ENCODE results near the gene ZSCAN16. TPM values are rescaled to one million over a fixed set of nuclear protein-coding genes. Genes with fewer than 3 reads are reported as not detected.
A peak's percentile ranks its signal among the peaks of the same experiment; 100 is the strongest.

Gene ZSCAN16
- total and polyA plus RNA-seq, 2 of the 13 experiments (the other 11 are each of a cell fraction or from before 2014, with no cell fraction given), result 5.7 to 12.7 TPM

DNA sequence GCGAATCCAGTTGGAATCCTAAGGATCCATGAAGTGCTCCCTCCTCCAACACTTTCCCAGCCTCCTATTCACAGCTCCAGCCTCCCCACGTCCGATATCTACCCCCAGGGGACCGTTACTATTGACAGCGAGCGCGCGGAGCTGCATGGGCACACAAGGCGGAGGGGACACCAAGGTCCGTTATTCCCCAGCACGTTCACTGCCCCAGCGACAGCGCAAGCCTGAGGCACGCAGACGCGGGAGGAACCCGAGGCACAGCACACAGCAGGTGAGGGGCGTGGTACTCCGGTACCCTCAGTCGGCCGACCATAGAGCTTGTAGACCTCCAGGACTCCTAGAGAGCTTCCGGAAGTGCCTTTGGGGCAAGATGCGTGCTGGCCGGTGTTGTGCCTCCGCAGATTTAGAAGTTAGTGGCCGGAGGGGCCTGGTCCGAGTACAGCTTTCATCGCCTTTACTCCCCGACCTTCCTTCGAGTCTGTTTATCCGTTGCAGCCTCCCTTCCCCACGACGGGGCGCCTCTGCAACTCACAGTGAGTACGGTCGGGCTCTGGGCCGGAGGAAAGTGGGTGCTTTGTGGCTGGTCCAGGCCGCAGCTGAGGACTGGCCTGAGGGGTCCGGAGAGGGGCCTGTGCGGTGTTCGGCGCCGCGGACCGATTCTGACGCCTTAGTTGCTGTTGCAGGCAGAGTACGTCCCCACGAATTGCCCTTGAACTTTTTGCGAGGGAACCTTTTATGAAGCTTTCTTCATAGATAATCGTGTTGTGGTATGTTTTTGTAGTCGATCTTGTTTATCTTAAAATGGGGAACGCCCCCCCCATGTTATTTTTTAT, 17.3 kb downstream of the ZSCAN16 start, which contains the start of gene ZKSCAN8 (continued):
- TF ChIP-seq, protein P1, sequence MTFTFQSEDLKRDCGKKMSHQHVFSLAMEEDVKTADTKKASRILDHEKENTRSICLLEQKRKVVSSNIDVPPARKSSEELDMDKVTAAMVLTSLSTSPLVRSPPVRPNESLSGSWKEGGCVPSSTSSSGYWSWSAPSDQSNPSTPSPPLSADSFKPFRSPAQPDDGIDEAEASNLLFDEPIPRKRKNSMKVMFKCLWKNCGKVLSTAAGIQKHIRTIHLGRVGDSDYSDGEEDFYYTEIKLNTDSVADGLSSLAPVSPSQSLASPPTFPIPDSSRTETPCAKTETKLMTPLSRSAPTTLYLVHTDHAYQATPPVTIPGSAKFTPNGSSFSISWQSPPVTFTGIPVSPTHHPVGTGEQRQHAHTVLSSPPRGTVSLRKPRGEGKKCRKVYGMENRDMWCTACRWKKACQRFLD (CRISPR knock-in tag; IDR thresholded peaks at IDR 0.05; ENCODE audit: borderline replicate concordance), result peak; percentile 95; the same call in 1 of the 2 replicates
- 0 out of 2 replicates have a peak, but pooled peaks have one; percentile 70 for TF ChIP-seq ZNF792 (CRISPR knock-in tag; IDR thresholded peaks at IDR 0.05)
- TF ChIP-seq IKZF1 (IDR thresholded peaks at IDR 0.05), result no peak
- peak; percentile 90; the same call in 1 of the 2 replicates for TF ChIP-seq ZNF556 (CRISPR knock-in tag; IDR thresholded peaks at IDR 0.05; ENCODE audit: borderline replicate concordance)
- TF ChIP-seq, protein P2, sequence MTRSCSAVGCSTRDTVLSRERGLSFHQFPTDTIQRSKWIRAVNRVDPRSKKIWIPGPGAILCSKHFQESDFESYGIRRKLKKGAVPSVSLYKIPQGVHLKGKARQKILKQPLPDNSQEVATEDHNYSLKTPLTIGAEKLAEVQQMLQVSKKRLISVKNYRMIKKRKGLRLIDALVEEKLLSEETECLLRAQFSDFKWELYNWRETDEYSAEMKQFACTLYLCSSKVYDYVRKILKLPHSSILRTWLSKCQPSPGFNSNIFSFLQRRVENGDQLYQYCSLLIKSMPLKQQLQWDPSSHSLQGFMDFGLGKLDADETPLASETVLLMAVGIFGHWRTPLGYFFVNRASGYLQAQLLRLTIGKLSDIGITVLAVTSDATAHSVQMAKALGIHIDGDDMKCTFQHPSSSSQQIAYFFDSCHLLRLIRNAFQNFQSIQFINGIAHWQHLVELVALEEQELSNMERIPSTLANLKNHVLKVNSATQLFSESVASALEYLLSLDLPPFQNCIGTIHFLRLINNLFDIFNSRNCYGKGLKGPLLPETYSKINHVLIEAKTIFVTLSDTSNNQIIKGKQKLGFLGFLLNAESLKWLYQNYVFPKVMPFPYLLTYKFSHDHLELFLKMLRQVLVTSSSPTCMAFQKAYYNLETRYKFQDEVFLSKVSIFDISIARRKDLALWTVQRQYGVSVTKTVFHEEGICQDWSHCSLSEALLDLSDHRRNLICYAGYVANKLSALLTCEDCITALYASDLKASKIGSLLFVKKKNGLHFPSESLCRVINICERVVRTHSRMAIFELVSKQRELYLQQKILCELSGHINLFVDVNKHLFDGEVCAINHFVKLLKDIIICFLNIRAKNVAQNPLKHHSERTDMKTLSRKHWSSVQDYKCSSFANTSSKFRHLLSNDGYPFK (CRISPR knock-in tag; IDR thresholded peaks at IDR 0.05; ENCODE audit: borderline replicate concordance), result peak; percentile 98
- TF ChIP-seq, protein P3, sequence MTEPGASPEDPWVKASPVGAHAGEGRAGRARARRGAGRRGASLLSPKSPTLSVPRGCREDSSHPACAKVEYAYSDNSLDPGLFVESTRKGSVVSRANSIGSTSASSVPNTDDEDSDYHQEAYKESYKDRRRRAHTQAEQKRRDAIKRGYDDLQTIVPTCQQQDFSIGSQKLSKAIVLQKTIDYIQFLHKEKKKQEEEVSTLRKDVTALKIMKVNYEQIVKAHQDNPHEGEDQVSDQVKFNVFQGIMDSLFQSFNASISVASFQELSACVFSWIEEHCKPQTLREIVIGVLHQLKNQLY (CRISPR knock-in tag; IDR thresholded peaks at IDR 0.05), result peak; percentile 25; the same call in 1 of the 2 replicates
- no peak for TF ChIP-seq CHCHD3 (CRISPR knock-in tag; IDR thresholded peaks at IDR 0.05)
- TF ChIP-seq, protein P4, sequence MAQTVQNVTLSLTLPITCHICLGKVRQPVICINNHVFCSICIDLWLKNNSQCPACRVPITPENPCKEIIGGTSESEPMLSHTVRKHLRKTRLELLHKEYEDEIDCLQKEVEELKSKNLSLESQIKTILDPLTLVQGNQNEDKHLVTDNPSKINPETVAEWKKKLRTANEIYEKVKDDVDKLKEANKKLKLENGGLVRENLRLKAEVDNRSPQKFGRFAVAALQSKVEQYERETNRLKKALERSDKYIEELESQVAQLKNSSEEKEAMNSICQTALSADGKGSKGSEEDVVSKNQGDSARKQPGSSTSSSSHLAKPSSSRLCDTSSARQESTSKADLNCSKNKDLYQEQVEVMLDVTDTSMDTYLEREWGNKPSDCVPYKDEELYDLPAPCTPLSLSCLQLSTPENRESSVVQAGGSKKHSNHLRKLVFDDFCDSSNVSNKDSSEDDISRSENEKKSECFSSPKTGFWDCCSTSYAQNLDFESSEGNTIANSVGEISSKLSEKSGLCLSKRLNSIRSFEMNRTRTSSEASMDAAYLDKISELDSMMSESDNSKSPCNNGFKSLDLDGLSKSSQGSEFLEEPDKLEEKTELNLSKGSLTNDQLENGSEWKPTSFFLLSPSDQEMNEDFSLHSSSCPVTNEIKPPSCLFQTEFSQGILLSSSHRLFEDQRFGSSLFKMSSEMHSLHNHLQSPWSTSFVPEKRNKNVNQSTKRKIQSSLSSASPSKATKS (CRISPR knock-in tag; IDR thresholded peaks at IDR 0.05), result peak; percentile 92; the same call in 1 of the 2 replicates
- TF ChIP-seq, protein P5, sequence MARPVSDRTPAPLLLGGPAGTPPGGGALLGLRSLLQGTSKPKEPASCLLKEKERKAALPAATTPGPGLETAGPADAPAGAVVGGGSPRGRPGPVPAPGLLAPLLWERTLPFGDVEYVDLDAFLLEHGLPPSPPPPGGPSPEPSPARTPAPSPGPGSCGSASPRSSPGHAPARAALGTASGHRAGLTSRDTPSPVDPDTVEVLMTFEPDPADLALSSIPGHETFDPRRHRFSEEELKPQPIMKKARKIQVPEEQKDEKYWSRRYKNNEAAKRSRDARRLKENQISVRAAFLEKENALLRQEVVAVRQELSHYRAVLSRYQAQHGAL (CRISPR knock-in tag; IDR thresholded peaks at IDR 0.05; ENCODE audit: not compliant biosample characterization), result peak; percentile 87
- TF ChIP-seq ZNF101 (CRISPR knock-in tag; IDR thresholded peaks at IDR 0.05; ENCODE audit: borderline replicate concordance, low read depth), result peak; percentile 95; the same call in 1 of the 2 replicates
- TF ChIP-seq SMAD1 (CRISPR knock-in tag; IDR thresholded peaks at IDR 0.05; ENCODE audit: borderline replicate concordance, low read depth), result peak; percentile 98
- TF ChIP-seq ZNF546 (CRISPR knock-in tag; conservative IDR thresholded peaks at IDR 0.05), result peak; percentile 75; the same call in 1 of the 2 replicates
- peak; percentile 100 for TF ChIP-seq KAT7 (CRISPR knock-in tag; IDR thresholded peaks at IDR 0.05; ENCODE audit: borderline replicate concordance)
- TF ChIP-seq ZNF264 (CRISPR knock-in tag; IDR thresholded peaks at IDR 0.05), result peak; percentile 97
- TF ChIP-seq CBX1 (IDR thresholded peaks at IDR 0.05; ENCODE audit: low read depth), result peak; percentile 94
- no peak for TF ChIP-seq PAF1 (CRISPR knock-in tag; IDR thresholded peaks at IDR 0.05)
- TF ChIP-seq ERF (CRISPR knock-in tag; IDR thresholded peaks at IDR 0.05), result peak; percentile 90
- TF ChIP-seq KAT8 (CRISPR knock-in tag; IDR thresholded peaks at IDR 0.05), result peak; percentile 99
- peak; percentile 67 for TF ChIP-seq HCFC1 (IDR thresholded peaks at IDR 0.05; ENCODE audit: low read depth, low read length)
- TF ChIP-seq SP140L (CRISPR knock-in tag; IDR thresholded peaks at IDR 0.05; ENCODE audit: borderline replicate concordance), result 0 out of 2 replicates have a peak, but pooled peaks have one; percentile 27
- TF ChIP-seq JDP2 (CRISPR knock-in tag; IDR thresholded peaks at IDR 0.05; ENCODE audit: borderline replicate concordance), result no peak
- TF ChIP-seq ZNF296 (CRISPR knock-in tag; conservative IDR thresholded peaks at IDR 0.05), result no peak; the same call in none of the 2 replicates
